ENCODE measurements around the gene FGF14.

DNA sequence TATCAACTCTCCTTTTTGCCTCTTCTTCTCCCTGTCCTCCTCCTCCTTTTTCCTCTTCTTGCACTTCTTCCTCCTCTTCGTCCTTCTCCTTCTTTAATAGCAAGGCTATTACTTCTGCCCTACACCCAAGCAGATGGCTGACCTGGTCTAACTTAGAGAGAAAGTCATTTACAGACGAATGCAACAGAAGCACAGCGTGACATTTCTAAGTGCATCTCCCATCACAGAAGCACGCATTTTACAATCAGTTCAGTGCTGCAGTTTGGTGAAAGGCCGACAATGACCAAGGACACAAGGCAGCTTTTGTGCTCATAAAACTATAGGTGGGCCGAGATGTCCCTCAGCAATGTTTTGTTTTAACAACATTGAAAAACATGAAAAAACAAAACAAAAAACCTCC lies 231.5 kb downstream of the FGF14 start:
- TF ChIP-seq POLR2AphosphoS5 (IDR thresholded peaks at IDR 0.05; ENCODE audit: low read depth) (no peak), EZH2phosphoT487 (IDR thresholded peaks at IDR 0.05; ENCODE audit: unreplicated experiment) (no peak), EZH2 (IDR thresholded peaks at IDR 0.05; ENCODE audit: low read depth, unreplicated experiment) (no peak), STAT1 (IDR thresholded peaks at IDR 0.05; ENCODE audit: unreplicated experiment) (no peak), JUNB (IDR thresholded peaks at IDR 0.05; ENCODE audit: unreplicated experiment) (no peak), ZNF114 (CRISPR knock-in tag; IDR thresholded peaks at IDR 0.05) (no peak), NANOG (IDR thresholded peaks at IDR 0.05; ENCODE audit: borderline replicate concordance) (no peak), CREB1 (CRISPR knock-in tag; IDR thresholded peaks at IDR 0.05; ENCODE audit: low read depth) (no peak), ZNF331 (CRISPR knock-in tag; IDR thresholded peaks at IDR 0.05; ENCODE audit: low read depth) (no peak)
- TF ChIP-seq, protein P1, sequence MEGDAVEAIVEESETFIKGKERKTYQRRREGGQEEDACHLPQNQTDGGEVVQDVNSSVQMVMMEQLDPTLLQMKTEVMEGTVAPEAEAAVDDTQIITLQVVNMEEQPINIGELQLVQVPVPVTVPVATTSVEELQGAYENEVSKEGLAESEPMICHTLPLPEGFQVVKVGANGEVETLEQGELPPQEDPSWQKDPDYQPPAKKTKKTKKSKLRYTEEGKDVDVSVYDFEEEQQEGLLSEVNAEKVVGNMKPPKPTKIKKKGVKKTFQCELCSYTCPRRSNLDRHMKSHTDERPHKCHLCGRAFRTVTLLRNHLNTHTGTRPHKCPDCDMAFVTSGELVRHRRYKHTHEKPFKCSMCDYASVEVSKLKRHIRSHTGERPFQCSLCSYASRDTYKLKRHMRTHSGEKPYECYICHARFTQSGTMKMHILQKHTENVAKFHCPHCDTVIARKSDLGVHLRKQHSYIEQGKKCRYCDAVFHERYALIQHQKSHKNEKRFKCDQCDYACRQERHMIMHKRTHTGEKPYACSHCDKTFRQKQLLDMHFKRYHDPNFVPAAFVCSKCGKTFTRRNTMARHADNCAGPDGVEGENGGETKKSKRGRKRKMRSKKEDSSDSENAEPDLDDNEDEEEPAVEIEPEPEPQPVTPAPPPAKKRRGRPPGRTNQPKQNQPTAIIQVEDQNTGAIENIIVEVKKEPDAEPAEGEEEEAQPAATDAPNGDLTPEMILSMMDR (conservative IDR thresholded peaks at IDR 0.05; ENCODE audit: low read depth in 2 of 2) = no peak
- TF ChIP-seq, protein P2, sequence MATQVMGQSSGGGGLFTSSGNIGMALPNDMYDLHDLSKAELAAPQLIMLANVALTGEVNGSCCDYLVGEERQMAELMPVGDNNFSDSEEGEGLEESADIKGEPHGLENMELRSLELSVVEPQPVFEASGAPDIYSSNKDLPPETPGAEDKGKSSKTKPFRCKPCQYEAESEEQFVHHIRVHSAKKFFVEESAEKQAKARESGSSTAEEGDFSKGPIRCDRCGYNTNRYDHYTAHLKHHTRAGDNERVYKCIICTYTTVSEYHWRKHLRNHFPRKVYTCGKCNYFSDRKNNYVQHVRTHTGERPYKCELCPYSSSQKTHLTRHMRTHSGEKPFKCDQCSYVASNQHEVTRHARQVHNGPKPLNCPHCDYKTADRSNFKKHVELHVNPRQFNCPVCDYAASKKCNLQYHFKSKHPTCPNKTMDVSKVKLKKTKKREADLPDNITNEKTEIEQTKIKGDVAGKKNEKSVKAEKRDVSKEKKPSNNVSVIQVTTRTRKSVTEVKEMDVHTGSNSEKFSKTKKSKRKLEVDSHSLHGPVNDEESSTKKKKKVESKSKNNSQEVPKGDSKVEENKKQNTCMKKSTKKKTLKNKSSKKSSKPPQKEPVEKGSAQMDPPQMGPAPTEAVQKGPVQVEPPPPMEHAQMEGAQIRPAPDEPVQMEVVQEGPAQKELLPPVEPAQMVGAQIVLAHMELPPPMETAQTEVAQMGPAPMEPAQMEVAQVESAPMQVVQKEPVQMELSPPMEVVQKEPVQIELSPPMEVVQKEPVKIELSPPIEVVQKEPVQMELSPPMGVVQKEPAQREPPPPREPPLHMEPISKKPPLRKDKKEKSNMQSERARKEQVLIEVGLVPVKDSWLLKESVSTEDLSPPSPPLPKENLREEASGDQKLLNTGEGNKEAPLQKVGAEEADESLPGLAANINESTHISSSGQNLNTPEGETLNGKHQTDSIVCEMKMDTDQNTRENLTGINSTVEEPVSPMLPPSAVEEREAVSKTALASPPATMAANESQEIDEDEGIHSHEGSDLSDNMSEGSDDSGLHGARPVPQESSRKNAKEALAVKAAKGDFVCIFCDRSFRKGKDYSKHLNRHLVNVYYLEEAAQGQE (IDR thresholded peaks at IDR 0.05; ENCODE audit: unreplicated experiment) = no peak
- TF ChIP-seq, protein P3, sequence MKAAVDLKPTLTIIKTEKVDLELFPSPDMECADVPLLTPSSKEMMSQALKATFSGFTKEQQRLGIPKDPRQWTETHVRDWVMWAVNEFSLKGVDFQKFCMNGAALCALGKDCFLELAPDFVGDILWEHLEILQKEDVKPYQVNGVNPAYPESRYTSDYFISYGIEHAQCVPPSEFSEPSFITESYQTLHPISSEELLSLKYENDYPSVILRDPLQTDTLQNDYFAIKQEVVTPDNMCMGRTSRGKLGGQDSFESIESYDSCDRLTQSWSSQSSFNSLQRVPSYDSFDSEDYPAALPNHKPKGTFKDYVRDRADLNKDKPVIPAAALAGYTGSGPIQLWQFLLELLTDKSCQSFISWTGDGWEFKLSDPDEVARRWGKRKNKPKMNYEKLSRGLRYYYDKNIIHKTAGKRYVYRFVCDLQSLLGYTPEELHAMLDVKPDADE (IDR thresholded peaks at IDR 0.05) = no peak
- TF ChIP-seq, protein P4, sequence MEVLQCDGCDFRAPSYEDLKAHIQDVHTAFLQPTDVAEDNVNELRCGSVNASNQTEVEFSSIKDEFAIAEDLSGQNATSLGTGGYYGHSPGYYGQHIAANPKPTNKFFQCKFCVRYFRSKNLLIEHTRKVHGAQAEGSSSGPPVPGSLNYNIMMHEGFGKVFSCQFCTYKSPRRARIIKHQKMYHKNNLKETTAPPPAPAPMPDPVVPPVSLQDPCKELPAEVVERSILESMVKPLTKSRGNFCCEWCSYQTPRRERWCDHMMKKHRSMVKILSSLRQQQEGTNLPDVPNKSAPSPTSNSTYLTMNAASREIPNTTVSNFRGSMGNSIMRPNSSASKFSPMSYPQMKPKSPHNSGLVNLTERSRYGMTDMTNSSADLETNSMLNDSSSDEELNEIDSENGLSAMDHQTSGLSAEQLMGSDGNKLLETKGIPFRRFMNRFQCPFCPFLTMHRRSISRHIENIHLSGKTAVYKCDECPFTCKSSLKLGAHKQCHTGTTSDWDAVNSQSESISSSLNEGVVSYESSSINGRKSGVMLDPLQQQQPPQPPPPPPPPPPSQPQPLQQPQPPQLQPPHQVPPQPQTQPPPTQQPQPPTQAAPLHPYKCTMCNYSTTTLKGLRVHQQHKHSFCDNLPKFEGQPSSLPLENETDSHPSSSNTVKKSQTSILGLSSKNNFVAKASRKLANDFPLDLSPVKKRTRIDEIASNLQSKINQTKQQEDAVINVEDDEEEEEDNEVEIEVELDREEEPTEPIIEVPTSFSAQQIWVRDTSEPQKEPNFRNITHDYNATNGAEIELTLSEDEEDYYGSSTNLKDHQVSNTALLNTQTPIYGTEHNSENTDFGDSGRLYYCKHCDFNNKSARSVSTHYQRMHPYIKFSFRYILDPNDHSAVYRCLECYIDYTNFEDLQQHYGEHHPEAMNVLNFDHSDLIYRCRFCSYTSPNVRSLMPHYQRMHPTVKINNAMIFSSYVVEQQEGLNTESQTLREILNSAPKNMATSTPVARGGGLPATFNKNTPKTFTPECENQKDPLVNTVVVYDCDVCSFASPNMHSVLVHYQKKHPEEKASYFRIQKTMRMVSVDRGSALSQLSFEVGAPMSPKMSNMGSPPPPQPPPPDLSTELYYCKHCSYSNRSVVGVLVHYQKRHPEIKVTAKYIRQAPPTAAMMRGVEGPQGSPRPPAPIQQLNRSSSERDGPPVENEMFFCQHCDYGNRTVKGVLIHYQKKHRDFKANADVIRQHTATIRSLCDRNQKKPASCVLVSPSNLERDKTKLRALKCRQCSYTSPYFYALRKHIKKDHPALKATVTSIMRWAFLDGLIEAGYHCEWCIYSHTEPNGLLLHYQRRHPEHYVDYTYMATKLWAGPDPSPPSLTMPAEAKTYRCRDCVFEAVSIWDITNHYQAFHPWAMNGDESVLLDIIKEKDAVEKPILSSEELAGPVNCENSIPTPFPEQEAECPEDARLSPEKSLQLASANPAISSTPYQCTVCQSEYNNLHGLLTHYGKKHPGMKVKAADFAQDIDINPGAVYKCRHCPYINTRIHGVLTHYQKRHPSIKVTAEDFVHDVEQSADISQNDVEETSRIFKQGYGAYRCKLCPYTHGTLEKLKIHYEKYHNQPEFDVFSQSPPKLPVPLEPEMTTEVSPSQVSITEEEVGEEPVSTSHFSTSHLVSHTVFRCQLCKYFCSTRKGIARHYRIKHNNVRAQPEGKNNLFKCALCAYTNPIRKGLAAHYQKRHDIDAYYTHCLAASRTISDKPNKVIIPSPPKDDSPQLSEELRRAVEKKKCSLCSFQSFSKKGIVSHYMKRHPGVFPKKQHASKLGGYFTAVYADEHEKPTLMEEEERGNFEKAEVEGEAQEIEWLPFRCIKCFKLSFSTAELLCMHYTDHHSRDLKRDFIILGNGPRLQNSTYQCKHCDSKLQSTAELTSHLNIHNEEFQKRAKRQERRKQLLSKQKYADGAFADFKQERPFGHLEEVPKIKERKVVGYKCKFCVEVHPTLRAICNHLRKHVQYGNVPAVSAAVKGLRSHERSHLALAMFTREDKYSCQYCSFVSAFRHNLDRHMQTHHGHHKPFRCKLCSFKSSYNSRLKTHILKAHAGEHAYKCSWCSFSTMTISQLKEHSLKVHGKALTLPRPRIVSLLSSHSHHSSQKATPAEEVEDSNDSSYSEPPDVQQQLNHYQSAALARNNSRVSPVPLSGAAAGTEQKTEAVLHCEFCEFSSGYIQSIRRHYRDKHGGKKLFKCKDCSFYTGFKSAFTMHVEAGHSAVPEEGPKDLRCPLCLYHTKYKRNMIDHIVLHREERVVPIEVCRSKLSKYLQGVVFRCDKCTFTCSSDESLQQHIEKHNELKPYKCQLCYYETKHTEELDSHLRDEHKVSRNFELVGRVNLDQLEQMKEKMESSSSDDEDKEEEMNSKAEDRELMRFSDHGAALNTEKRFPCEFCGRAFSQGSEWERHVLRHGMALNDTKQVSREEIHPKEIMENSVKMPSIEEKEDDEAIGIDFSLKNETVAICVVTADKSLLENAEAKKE (CRISPR knock-in tag; IDR thresholded peaks at IDR 0.05) = no peak

All from GM23338 (cell line).